CD4-positive, alpha-beta T cell treated with Interleukin-4 for 4 hours (primary cell): ENCODE data around the gene ITSN1.
"Not testable (repeated sequence)": the region's sequence is repeated elsewhere in the genome, so short reads cannot be mapped to it uniquely, and the experiment has no call there.

Source experiments
- DNase-seq: peaks from one replicate; pipeline ENCODE4 v3.0.0-alpha.2; 2020

Gene ITSN1

DNA sequence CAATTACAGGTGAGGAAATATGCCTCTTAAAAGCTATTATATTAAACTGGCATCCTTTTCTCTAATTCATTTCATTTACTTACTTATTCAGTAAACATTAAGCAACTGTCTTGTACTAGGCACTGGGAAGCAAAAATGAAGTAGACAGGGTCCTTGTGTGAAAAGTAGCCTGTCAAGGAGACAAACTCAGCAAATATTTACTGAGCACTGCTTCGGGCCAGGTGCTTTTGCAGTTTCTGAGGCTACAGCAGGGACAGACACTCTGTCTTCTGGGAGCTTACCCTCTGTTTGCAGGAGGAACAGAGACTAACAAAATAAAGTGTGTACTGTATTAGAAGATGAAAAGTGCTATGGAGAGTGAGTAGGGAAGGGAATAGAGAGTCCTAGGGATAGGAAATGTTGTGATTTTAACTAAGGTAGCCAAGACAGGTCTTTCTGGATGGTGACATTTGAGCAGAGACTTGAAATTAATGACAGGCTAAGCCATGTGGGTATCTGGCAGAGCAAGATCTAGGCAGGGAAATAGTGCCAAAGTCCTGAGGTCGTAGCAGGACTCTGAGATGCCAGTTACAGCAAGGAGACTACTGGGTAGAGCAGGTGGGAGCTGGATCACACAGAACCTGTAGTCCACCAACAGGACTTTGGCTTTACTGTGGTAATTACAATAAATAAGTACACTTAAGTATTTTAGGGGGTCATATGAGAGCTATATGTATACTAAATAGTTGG, 133.0 kb downstream of the ITSN1 start:
- DNase-seq, result no peak

DNA sequence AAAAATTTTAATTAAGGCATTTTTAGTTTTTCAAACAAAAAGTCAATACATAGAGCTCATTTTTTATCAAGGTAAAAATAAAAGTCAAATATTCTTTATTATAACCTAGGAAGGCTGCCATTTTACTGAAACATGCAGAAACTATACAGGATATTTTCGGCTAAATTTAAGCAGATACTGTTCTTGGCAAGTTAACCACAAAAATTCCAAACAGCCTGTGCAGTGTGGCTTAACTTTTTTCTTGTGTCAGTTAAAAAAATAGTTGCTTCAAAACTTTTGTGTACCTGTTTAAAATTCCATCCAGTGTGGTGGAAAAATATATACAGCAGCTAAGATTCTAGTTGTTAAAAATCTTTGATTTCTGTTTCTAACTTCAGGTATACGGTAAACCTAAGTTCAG, 138.3 kb downstream of the ITSN1 start:
- no peak for DNase-seq

DNA sequence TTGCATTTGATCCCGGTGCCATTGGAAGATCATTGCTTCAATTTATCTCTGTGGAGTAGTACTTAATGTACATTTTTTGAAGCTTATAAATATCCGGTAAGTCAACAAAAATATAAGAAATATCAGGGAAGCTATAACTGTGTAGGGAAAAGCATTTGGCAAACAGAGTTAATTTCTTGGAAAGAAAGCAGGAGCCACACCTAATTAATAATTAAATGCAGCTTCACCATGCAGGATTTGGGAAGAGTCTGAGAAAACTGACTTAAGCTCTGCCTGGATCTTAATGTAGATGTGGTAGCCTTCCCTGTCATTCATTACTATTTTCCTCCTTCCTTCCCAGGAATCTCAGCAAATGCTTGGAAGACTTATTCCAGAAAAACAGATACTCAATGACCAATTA, 138.8 kb downstream of the ITSN1 start:
- no peak for DNase-seq

DNA sequence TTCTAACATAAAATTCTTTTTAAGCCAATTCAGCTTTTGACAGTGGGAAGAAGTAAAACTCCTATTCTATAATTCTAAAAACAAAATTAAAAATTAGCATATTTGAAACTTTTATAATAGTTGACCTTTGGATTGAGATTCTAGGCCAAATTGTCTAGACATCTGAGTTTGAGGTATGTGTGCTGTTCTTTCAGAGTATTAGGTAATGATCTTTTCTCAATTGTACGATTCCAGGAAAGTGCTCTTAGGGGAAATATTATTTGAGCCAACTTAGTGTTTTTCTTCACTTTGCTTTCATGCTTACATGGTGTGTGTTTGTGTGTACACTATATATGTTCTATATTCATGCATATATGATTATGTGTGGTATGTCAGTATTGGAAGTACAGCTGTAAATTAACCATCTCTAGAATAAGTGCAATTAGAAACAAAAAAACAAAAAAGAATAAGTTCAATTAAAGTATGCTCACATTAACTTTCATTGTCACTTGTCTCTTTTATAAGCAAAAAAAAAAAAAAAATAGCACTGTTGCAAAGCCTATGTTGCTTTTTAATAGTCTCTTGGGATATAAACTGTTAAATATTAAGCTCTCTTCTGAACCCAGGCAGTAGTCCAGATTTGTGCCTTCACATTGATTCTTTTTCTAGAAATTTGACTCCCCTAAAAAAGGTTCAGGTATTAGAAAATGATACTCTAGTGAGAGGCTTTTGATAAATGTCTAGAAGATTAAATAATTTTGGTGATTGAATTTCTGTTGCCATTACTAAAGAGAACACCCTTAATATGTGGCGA, 141.1 kb downstream of the ITSN1 start:
- DNase-seq, result no peak

DNA sequence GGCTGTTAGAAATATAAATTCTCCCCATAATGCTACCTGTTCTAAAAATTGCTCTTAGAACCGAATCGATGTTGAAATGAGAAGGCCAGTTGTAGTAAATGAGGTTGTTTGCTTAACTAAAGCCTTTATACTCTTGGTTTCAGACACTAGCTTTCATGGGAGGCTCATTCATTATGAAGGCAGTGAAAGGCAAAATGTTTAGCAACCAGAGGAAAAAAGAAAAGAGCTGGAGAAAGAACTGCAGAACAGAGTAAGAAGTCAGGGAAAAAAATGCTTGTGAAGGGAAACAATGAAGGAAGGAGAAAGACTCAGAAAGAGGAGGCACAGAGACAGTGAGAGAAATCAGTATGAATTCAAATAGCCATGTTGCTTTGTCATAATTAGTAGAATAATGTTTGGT, 145.1 kb downstream of the ITSN1 start:
- no peak for DNase-seq

DNA sequence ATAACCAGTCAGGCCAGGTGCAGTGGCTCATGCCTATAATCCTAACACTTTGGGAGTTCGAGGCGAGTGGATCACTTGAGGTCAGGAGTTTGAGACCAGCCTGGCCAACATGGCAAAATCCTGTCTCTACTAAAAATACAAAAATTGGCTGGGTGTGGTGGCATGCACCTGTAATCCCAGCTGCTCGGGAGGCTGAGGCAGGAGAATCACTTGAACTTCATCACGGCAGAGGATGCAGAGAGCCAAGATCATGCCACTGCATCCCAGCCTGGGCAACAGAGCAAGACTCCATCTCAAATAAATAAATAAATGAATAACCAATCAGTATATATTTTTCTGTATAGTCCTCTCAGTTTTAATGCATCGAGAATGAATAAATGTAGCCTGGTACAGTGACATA, 146.1 kb downstream of the ITSN1 start:
- not testable (repeated sequence) for DNase-seq

DNA sequence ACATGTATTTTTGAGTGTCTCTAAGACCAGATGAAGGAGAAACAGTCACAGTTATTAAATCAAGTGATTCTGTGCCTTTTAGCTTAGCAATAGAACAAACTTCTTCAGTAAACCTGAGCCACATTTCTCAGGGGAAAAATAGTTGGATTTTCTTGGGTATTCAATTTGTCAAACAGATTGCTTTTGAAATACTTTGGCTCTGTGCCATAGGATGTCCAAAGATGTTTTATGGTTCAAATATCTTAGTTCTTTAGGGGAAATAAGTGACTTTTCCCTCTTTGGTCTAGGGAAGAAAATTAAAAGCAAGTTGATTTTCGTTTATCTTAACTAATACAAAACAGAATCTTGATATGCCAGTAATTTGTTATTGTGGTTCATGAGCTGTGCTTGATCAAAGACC, 147.4 kb downstream of the ITSN1 start:
- DNase-seq, result no peak

DNA sequence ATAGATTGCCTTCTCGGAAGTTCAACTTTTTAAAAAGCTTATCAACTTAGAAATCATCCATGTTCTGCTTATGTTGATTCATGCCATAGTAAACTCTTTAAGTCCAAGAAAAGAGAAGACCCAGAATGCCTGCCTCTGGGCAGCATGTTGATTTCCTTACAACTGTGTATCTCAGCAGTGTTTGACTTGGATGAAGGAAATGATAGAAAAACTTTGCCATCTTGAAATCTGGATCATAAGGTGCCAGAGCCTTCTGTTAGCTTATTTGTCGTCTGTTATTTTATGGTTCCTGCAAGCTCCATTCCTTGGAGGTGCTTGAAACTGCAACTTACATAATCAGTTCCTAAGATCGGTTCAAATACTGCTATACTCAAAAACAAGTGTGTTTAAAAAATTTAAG, 148.8 kb downstream of the ITSN1 start:
- DNase-seq, result no peak

DNA sequence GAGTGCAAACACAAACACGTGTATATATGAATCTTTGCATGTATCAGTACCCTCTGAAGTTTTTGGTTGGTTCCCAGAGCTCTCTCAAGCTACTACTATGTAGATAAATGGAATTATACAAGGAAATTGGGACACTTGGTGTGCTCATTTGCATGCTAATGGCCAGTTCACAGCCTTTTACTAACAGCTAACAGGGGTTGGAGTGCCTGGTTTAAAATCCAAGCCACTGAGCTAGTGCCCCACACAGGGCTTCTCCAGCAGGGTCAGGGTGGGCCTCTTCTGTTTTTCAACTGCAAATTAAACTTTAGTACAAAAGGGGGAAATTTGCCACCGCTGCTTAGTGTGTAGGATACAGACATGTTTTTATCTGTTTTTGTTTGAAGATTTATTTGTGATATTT, 152.3 kb downstream of the ITSN1 start:
- no peak for DNase-seq

DNA sequence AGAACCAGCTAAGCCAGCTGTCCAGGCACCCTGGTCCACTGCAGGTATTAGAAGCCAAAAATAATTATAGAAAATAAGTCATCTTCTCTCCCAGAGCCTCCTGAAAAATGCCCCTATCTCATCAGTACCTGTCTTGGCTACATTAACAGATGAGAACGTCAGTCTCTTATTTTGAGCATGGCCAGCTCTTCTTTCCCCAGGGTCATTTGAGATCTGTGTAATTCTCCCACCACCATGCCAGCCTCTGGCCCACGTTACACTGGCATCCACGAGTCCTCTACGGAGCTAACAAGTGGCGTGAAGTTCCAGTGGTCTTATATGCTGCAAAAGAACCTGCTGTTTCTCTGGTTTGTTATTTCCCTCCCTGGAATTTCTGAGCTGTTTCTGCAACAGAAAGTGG, 155.3 kb downstream of the ITSN1 start:
- no peak for DNase-seq

DNA sequence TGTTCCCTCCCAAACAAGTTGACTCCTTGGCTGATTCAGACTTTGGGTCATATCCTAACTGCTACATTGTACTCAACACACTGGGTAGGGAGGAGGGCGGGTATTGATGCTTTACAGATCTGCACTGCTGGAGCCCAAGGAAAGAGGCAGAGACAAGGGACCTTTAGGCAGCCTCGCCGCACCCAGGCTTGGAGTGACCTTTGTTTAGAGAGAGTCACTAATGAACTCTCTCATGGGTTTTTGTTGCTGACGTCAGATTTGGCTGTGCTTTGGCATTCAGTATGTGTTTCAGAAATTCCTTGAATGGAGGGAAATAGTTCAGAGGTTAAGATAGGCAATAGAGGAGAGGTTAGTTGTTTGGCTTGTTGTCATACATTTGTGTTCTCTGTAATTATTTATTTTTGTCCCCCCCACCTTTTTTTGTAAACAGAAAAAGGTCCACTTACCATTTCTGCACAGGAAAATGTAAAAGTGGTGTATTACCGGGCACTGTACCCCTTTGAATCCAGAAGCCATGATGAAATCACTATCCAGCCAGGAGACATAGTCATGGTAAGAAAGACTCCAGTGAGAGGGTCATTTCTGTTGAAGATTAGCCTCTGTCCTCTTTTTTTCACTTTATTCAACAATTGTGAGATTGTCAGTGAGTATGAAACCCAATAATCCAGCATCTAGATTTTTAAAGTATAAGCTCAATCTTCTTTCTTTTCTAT, 157.2 kb downstream of the ITSN1 start:
- no peak for DNase-seq

DNA sequence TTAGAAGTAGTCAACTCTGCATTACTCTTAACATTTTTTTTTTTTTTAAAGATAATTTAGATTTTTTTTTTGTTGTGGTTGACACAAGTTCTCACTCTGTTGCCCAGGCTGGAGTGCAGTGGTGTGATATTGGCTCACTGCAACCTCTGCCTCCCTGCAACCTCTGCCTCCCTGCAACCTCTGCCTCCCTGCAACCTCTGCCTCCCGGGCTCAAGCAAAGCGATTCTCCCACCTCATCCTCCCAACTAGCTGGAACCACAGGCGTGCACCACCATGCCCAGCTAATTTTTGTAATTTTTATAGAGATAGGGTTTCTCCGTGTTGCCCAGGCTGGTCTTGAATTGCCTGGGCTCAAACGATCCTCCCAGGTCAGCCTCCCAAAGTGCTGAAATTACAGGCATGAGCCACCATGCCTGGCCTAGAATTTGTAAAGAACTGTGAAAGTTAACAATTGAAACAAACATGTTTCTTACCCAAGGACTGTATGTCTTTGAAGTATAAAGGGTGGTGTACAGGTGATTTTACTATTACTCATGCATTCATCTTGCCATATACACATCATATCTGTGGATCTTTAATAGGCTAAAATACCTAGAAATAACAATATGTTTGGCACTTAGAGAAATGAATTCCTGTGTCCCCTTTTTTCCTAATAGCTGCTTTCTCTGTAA, 158.6 kb downstream of the ITSN1 start:
- no peak for DNase-seq

DNA sequence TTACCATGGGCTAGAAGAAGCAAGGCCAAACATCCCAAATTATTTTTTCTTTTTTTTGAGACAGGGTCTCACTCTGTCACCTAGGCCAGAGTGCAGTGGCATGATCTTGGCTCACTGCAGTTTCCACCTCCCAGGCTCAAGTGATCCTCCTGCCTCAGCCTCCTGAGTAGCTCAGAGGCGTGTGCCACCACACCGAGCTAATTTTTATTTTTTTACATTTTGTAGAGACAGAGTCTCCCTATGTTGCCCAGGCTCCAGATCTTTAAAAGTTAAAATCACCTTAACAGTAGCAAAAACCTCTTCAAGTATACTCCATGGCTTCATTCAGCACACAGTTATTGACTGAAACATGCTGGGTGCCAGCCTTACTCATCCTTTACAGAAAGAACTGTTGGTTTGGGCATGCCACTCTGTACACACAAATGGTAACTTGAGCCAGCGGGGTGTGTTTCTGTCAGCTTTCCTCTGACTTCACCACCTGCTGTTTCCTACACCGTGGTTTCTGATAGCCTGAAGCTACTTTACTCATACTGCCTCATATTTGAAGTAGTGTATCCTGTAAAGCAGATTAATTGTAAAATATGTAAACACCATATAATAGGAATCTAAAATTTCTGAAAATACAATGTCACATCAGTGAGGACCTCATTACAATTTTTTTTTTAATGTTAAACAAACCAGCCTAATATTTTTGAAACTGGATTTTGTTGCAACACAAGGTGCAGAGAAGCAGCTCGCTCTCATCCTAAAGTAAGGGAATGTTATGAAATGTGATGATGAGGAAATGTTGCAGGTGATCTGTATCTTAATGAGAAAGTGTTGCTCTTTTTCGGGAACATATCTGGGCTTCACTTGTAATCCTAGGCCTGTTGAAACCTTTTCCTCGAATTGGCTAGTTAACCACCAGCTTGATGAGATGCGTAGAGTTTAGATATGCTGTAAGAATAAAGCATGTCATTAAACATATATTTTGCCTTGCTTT, 159.4 kb downstream of the ITSN1 start:
- DNase-seq, result no peak

DNA sequence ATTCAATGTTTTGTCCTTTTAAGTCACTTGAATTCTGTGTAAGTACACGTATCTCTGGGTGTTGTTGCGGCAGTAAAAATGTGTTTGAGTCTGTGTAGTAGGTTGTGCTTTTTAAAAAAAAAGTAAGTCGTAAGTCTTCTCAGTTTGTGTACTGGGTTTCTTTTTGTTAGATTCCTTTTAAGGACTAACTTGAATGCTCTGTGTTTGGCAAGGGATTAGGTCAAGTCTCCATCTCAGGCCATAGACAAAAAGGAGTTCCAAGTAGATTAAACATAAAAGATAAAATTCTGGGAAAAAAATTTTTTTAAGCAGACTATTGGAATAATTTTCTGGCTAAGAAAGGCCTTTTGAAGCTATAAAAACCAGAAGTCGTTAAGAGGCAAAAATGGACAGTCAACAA, 160.2 kb downstream of the ITSN1 start:
- DNase-seq, result no peak

DNA sequence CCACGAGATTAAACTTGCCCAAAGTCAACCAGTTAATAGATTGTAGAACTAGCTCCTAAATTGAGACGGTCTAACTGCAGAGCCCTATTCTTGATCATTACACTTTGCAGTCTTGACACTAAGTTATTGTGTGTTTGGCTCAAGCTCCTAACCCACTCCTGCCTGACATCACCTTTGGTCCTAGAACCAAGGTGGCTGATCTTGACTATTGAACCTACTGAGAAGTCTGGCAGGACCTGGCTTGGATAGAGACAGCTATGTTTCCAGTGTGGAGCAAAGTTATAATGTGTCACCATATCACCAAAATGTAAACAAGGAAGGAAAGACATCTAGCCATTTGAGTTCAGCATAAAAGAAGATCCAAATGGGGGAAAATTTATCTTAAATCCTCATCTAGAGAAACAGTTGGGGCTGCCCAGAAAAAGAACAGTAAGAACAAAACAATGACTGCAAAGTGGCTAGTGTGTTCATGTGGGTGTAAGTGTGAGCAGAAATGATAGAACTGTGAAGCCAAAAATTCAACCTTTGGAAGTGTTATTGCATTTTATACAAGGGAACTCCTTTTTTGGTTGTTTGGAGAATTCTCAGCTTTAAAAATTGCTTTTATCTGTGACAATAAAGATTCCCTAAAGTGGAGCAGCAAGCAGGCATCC, 166.5 kb downstream of the ITSN1 start:
- no peak for DNase-seq

DNA sequence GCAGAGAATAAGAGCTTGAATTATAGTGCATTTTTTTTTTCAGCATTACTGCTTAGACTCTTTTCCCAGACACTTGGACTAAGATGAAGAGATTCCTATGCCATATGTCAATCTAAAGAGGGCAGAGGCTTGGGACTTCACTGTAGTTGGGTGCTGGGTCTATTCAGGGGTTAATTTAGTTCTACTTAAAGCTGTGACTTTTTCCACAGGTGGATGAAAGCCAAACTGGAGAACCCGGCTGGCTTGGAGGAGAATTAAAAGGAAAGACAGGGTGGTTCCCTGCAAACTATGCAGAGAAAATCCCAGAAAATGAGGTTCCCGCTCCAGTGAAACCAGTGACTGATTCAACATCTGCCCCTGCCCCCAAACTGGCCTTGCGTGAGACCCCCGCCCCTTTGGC, 168.5 kb downstream of the ITSN1 start:
- DNase-seq, result no peak

DNA sequence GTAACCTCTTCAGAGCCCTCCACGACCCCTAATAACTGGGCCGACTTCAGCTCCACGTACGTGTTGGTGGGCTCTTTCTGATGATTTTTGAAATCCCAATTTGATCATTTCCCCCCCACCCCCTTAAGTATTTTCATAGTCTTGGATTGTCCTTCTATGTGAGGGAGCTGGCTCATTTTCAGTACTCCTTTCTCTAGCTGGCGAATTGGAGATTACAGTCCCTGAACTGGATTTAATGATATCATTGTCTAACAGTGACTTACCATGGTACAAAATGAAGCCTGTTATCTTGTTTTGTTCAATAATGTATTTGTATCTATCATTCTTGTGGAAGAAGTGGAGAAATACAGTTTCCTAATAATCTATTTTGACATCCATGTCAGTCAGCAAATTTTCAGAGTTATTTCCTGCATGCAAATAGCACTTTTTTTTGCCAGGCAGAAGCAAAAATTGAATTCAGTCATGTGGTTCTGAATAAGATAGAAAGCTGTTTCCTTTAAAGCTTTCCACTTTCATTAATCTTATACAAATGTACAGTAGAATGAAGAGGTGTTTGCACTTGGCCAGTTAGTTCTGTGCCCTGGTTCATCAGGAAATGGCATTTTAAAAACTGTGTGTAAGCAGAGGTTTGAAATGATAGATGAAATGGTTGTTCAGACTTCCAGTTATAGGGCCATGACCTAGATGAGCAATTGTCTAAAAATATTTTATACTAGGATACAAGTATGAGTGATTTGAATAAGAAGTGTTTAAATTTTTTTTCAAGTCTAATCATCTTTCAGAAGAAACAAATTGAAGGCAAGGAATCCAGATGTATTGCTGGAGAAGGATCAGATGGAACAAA, 169.1 kb downstream of the ITSN1 start:
- no peak for DNase-seq

DNA sequence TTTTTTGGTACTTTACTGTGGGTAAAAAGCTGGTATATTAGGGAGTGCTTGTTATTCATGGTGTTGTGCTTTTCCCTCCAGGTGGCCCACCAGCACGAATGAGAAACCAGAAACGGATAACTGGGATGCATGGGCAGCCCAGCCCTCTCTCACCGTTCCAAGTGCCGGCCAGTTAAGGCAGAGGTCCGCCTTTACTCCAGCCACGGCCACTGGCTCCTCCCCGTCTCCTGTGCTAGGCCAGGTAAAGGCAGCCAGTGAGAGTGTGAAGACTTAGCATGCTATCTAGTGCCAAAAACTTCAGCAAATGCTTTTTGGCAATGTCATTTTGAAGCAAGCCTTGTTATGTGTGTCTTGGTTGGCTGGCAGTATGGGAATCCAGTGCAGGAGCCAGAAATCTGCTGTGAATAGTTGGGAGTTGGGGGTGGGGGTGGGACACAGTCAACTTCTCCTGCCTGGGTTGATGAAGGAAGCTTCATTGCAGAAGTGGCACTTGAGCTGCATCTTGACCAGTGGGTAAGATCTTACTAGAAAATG, 171.6 kb downstream of the ITSN1 start:
- DNase-seq, result no peak

DNA sequence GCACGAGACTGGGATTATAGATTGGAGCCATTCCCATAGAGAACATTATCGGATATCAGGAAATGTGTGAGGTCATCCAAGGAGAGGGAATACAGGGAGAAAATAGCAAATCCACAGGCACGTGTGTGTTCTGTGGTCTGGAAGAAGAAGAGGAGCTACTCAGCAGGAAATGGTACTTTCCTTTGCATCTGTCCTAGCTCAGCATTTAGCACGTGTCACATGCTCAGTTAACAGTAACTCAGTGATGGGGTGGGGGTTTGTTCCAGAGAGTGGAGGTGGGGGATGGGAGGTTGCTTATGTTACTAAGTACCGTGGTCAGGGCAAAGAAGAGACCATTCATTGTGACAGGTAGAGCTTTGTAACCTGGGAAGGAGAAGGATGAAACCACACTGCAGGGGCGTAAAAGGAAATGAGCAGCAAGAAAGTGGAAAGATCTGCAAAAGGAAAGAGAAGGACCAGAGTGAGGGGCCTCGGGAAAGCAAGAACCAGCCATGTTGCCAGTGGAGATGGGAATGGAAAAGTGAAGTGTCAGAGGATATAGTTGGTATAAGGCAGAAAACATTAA, 172.9 kb downstream of the ITSN1 start:
- DNase-seq, result no peak

DNA sequence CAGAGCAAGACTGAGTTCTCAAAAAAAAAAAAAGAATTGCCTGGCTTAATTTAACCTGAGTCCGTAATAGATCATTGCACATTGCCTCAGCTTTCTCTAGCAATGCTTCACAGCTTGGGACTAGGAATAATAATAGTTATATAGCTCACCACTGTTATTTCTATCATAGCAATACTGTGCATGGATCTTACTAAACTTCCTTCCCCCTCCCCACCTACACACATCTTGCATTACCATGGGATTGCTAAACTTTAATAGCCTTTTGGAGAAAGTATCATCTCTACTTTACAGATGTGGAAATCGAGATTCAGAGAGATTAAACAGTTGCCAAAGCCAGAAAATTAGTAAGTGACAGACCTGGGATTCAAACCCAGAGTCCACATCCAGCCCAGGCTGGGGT, 173.9 kb downstream of the ITSN1 start:
- no peak for DNase-seq
